ENCODE measurements around the gene MYO18B.
"Not testable (repeated sequence)": the region's sequence is repeated elsewhere in the genome, so short reads cannot be mapped to it uniquely, and the experiment has no call there.

Gene MYO18B

GRCh38 chr22:25984911-25985310, 242.9 kb downstream of the MYO18B start:
- H3K4me1 Mint-ChIP-seq, H3K36me3 Mint-ChIP-seq, H3K27ac Mint-ChIP-seq, H3K27me3 Mint-ChIP-seq, H3K9me3 Mint-ChIP-seq, H3K4me3 Mint-ChIP-seq: not testable (repeated sequence)

- Mint-ChIP-seq H3K9me3 (no peaks in the 10 kb centered on the region), H3K27ac (no peak overlapping the region), H3K4me1 (no peaks in the 10 kb centered on the region), H3K36me3 (no peaks in the 10 kb centered on the region), H3K4me3 (no peak overlapping the region), H3K27me3 (peaks cover 7% of the 10 kb centered on the region)
Observed at GRCh38 chr22:25987948-25988347, 246.0 kb downstream of the MYO18B start.

GRCh38 chr22:25990940-25991339, 249.0 kb downstream of the MYO18B start:
- Mint-ChIP-seq H3K4me3 (no peak overlapping the region), H3K36me3 (no peaks in the 10 kb centered on the region), H3K27ac (no peak overlapping the region), H3K4me1 (no peaks in the 10 kb centered on the region), H3K9me3 (no peaks in the 10 kb centered on the region), H3K27me3 (peaks cover 12% of the 10 kb centered on the region)

GRCh38 chr22:25992331-25992730, 250.3 kb downstream of the MYO18B start:
- Mint-ChIP-seq H3K4me1 (no peaks in the 10 kb centered on the region), H3K9me3 (no peaks in the 10 kb centered on the region), H3K27ac (no peak overlapping the region), H3K36me3 (no peaks in the 10 kb centered on the region), H3K27me3 (peaks cover 12% of the 10 kb centered on the region), H3K4me3 (no peak overlapping the region)

- Mint-ChIP-seq H3K4me1 (no peaks in the 10 kb centered on the region), H3K27me3 (peaks cover 9% of the 10 kb centered on the region), H3K27ac (no peak overlapping the region), H3K4me3 (no peak overlapping the region), H3K36me3 (no peaks in the 10 kb centered on the region), H3K9me3 (no peaks in the 10 kb centered on the region)
Observed at GRCh38 chr22:25996669-25997068, 254.7 kb downstream of the MYO18B start.

GRCh38 chr22:25997886-25998775, 256.1 kb downstream of the MYO18B start:
- no peaks in the 10 kb centered on the region for H3K36me3 Mint-ChIP-seq
- H3K9me3 Mint-ChIP-seq, result no peaks in the 10 kb centered on the region
- peaks cover 9% of the 10 kb centered on the region for H3K27me3 Mint-ChIP-seq
- H3K4me1 Mint-ChIP-seq, result no peaks in the 10 kb centered on the region
- H3K4me3 Mint-ChIP-seq, result no peak overlapping the region
- no peak overlapping the region for H3K27ac Mint-ChIP-seq

GRCh38 chr22:26002456-26002855, 260.5 kb downstream of the MYO18B start:
- Mint-ChIP-seq H3K4me3 (no peak overlapping the region), H3K27me3 (no peaks in the 10 kb centered on the region), H3K9me3 (peaks cover 4% of the 10 kb centered on the region), H3K27ac (no peak overlapping the region), H3K36me3 (no peaks in the 10 kb centered on the region), H3K4me1 (no peaks in the 10 kb centered on the region)

- Mint-ChIP-seq H3K4me3 (no peak overlapping the region), H3K27ac (no peak overlapping the region), H3K9me3 (peaks cover 4% of the 10 kb centered on the region), H3K4me1 (no peaks in the 10 kb centered on the region), H3K27me3 (peaks cover 2% of the 10 kb centered on the region), H3K36me3 (no peaks in the 10 kb centered on the region)
Observed at GRCh38 chr22:26004477-26004876, 262.5 kb downstream of the MYO18B start.

- no peaks in the 10 kb centered on the region for H3K4me1 Mint-ChIP-seq
- peaks cover 2% of the 10 kb centered on the region for H3K9me3 Mint-ChIP-seq
- no peaks in the 10 kb centered on the region for H3K36me3 Mint-ChIP-seq
- peaks cover 2% of the 10 kb centered on the region for H3K27me3 Mint-ChIP-seq
- H3K27ac Mint-ChIP-seq, result no peak overlapping the region
- no peak overlapping the region for H3K4me3 Mint-ChIP-seq
Observed at GRCh38 chr22:26008587-26008986, 266.6 kb downstream of the MYO18B start.

GRCh38 chr22:26016916-26017315, 274.9 kb downstream of the MYO18B start:
- Mint-ChIP-seq H3K27ac (no peak overlapping the region), H3K4me1 (no peaks in the 10 kb centered on the region), H3K36me3 (no peaks in the 10 kb centered on the region), H3K9me3 (no peaks in the 10 kb centered on the region), H3K27me3 (peaks cover 4% of the 10 kb centered on the region), H3K4me3 (no peak overlapping the region)

- H3K27ac Mint-ChIP-seq, result no peak overlapping the region
- no peaks in the 10 kb centered on the region for H3K9me3 Mint-ChIP-seq
- peaks cover 4% of the 10 kb centered on the region for H3K27me3 Mint-ChIP-seq
- H3K4me3 Mint-ChIP-seq, result no peak overlapping the region
- H3K4me1 Mint-ChIP-seq, result no peaks in the 10 kb centered on the region
- H3K36me3 Mint-ChIP-seq, result no peaks in the 10 kb centered on the region
Observed at GRCh38 chr22:26017932-26018331, 275.9 kb downstream of the MYO18B start.

- Mint-ChIP-seq H3K36me3 (no peaks in the 10 kb centered on the region), H3K27me3 (peaks cover 4% of the 10 kb centered on the region), H3K4me3 (no peak overlapping the region), H3K9me3 (no peaks in the 10 kb centered on the region), H3K27ac (no peak overlapping the region), H3K4me1 (no peaks in the 10 kb centered on the region)
Observed at GRCh38 chr22:26019596-26019995, 277.6 kb downstream of the MYO18B start.

GRCh38 chr22:26021516-26021915, 279.5 kb downstream of the MYO18B start:
- H3K36me3 Mint-ChIP-seq, result no peaks in the 10 kb centered on the region
- no peak overlapping the region for H3K27ac Mint-ChIP-seq
- H3K4me1 Mint-ChIP-seq, result no peaks in the 10 kb centered on the region
- H3K9me3 Mint-ChIP-seq, result no peaks in the 10 kb centered on the region
- H3K27me3 Mint-ChIP-seq, result peaks cover 4% of the 10 kb centered on the region
- H3K4me3 Mint-ChIP-seq, result no peak overlapping the region

GRCh38 chr22:26023104-26023775, 281.3 kb downstream of the MYO18B start:
- Mint-ChIP-seq H3K9me3 (no peaks in the 10 kb centered on the region), H3K27ac (no peak overlapping the region), H3K4me1 (no peaks in the 10 kb centered on the region), H3K4me3 (no peak overlapping the region), H3K27me3 (peaks cover 4% of the 10 kb centered on the region), H3K36me3 (no peaks in the 10 kb centered on the region)

GRCh38 chr22:26025626-26026025, 283.6 kb downstream of the MYO18B start:
- H3K36me3 Mint-ChIP-seq, result no peaks in the 10 kb centered on the region
- H3K4me3 Mint-ChIP-seq, result no peak overlapping the region
- H3K27me3 Mint-ChIP-seq, result no peaks in the 10 kb centered on the region
- no peaks in the 10 kb centered on the region for H3K9me3 Mint-ChIP-seq
- no peak overlapping the region for H3K27ac Mint-ChIP-seq
- no peaks in the 10 kb centered on the region for H3K4me1 Mint-ChIP-seq

GRCh38 chr22:26027341-26027740, 285.4 kb downstream of the MYO18B start:
- Mint-ChIP-seq H3K4me1 (no peaks in the 10 kb centered on the region), H3K27ac (no peak overlapping the region), H3K4me3 (no peak overlapping the region), H3K9me3 (no peaks in the 10 kb centered on the region), H3K36me3 (no peaks in the 10 kb centered on the region), H3K27me3 (no peaks in the 10 kb centered on the region)

Data from activated naive CD4-positive, alpha-beta T cell treated with anti-CD3 and anti-CD28 coated beads, Interleukin-2, amount 50 U/mL, for 24 hours (primary cell).